Suppressor macrophage treated with lipopolysaccharide for 4 hours (primary cell): ENCODE data around the gene PIKFYVE.
"Not testable (repeated sequence)": the region's sequence is repeated elsewhere in the genome, so short reads cannot be mapped to it uniquely, and the experiment has no call there.

Experiments used
- DNase-seq: peaks from one replicate; pipeline ENCODE4 v3.0.0-alpha.2; 2020

The PIKFYVE gene

GRCh38 chr2:208304695-208305094 is 38.6 kb downstream of the PIKFYVE start:
- DNase-seq, result no peak

- DNase-seq, result no peak
Observed at GRCh38 chr2:208306291-208306690, 40.2 kb downstream of the PIKFYVE start.

GRCh38 chr2:208311321-208311720 is 45.3 kb downstream of the PIKFYVE start:
- DNase-seq, result peak; percentile 83

GRCh38 chr2:208311954-208312353 is 45.9 kb downstream of the PIKFYVE start:
- peak; percentile 86 for DNase-seq

- DNase-seq, result peak; percentile 86
Observed at GRCh38 chr2:208315081-208315788, 49.2 kb downstream of the PIKFYVE start.

GRCh38 chr2:208318127-208318526 is 52.1 kb downstream of the PIKFYVE start:
- no peak for DNase-seq

- no peak for DNase-seq
Observed at GRCh38 chr2:208319391-208319790, 53.3 kb downstream of the PIKFYVE start.

GRCh38 chr2:208320686-208321085 is 54.6 kb downstream of the PIKFYVE start:
- no peak for DNase-seq

GRCh38 chr2:208326016-208326415 is 60.0 kb downstream of the PIKFYVE start:
- no peak for DNase-seq

- no peak for DNase-seq
Observed at GRCh38 chr2:208329485-208329884, 63.4 kb downstream of the PIKFYVE start.

- DNase-seq, result no peak
Observed at GRCh38 chr2:208334230-208334629, 68.2 kb downstream of the PIKFYVE start.

- DNase-seq, result no peak
Observed at GRCh38 chr2:208346756-208347155, 80.7 kb downstream of the PIKFYVE start.

GRCh38 chr2:208350610-208351009 is 84.6 kb downstream of the PIKFYVE start:
- DNase-seq, result no peak

- no peak for DNase-seq
Observed at GRCh38 chr2:208352644-208353567, 86.9 kb downstream of the PIKFYVE start.

- DNase-seq, result no peak
Observed at GRCh38 chr2:208354964-208355381, 88.9 kb downstream of the PIKFYVE start.

GRCh38 chr2:208356420-208356819 is 90.4 kb downstream of the PIKFYVE start:
- DNase-seq, result not testable (repeated sequence)

GRCh38 chr2:208356846-208357574 is 91.0 kb downstream of the PIKFYVE start:
- DNase-seq, result no peak

GRCh38 chr2:208358758-208359631 is 92.9 kb downstream of the PIKFYVE start:
- peak; percentile 13 for DNase-seq

GRCh38 chr2:208359632-208359986 is 93.6 kb downstream of the PIKFYVE start:
- DNase-seq, result peak; percentile 37

- DNase-seq, result no peak
Observed at GRCh38 chr2:208360259-208361076, 94.4 kb downstream of the PIKFYVE start.

- no peak for DNase-seq
Observed at GRCh38 chr2:208361077-208361441, 95.0 kb downstream of the PIKFYVE start.

GRCh38 chr2:208363485-208363884 is 97.4 kb downstream of the PIKFYVE start:
- no peak for DNase-seq
